DND-41 (cell line): ENCODE measurements around the gene TFR2.

Experiments used
- ATAC-seq: fragments of 200-7000 bp; cut with Tn5 transposase; 3 replicates; pipeline ENCODE4 v1.9.1; 2021; ENCODE audit warnings: low read depth; ENCODE audit not compliant: insufficient read depth
- DNase-seq: peaks from one replicate; pipeline ENCODE4 v3.0.0-alpha.2; 2020
- H2AFZ ChIP-seq: 2 replicates; pipeline ENCODE4 v1.6.0; 2012; ENCODE audit warnings: low read depth, low read length
- H3K27ac ChIP-seq: 2 replicates; pipeline ENCODE4 v1.5.1; 2012; ENCODE audit warnings: low read length, inconsistent platforms
- H3K27me3 ChIP-seq: fragments of 200-600 bp; sonication (generic); 2 replicates; pipeline ENCODE4 v1.6.0; 2012; ENCODE audit warnings: low read length, mild to moderate bottlenecking, inconsistent platforms; ENCODE audit not compliant: insufficient read depth, poor library complexity
- H3K36me3 ChIP-seq: 2 replicates; pipeline ENCODE4 v1.5.1; 2012; ENCODE audit warnings: low read length, inconsistent platforms; ENCODE audit not compliant: insufficient read depth
- H3K4me1 ChIP-seq: 2 replicates; pipeline ENCODE4 v1.5.1; 2012; ENCODE audit warnings: mild to moderate bottlenecking, low read length; ENCODE audit not compliant: insufficient read depth
- H3K4me2 ChIP-seq: 2 replicates; pipeline ENCODE4 v1.6.0; 2012; ENCODE audit warnings: mild to moderate bottlenecking, moderate library complexity, low read length, inconsistent platforms; ENCODE audit not compliant: insufficient read depth
- H3K4me3 ChIP-seq, 2 experiments: fragments of 200-600 bp in 1 of 2; shearing (Covaris generic) in 1 of 2; 2 replicates each; pipeline ENCODE4 v1.5.1; 2012 to 2016; ENCODE audit warnings: inconsistent platforms in 2 of 2, low read length in 2 of 2, mild to moderate bottlenecking in 2 of 2, low read depth in 1 of 2, moderate library complexity in 1 of 2
- H3K79me2 ChIP-seq: 2 replicates; pipeline ENCODE4 v1.6.0; 2012; ENCODE audit warnings: low read length, inconsistent platforms; ENCODE audit not compliant: insufficient read depth
- H3K9ac ChIP-seq: 2 replicates; pipeline ENCODE4 v1.6.0; 2012; ENCODE audit warnings: low read depth, mild to moderate bottlenecking, inconsistent platforms, low read length, moderate library complexity
- H3K9me3 ChIP-seq: 2 replicates; pipeline ENCODE4 v1.5.1; 2012; ENCODE audit warnings: low read length, moderate library complexity, mild to moderate bottlenecking, inconsistent platforms; ENCODE audit not compliant: insufficient read depth, severe bottlenecking
- H4K20me1 ChIP-seq: 2 replicates; pipeline ENCODE4 v1.6.0; 2012; ENCODE audit warnings: low read length; ENCODE audit not compliant: insufficient read depth
- CTCF ChIP-seq: IDR thresholded peaks from 2 replicates; pipeline ENCODE4 v1.5.1; 2012; ENCODE audit warnings: borderline replicate concordance, low read length, moderate library complexity, mild to moderate bottlenecking; ENCODE audit not compliant: poor library complexity, severe bottlenecking; ENCODE audit errors: extremely low read depth
- EZH2 ChIP-seq: IDR thresholded peaks from 3 replicates; pipeline ENCODE4 v1.6.1; 2012; ENCODE audit warnings: borderline replicate concordance, low read depth, mild to moderate bottlenecking, moderate library complexity, low read length, inconsistent platforms; ENCODE audit not compliant: severe bottlenecking

The TFR2 gene

GRCh38 chr7:100600730-100601038 lies 40.7 kb downstream of the TFR2 start:
- no peak overlapping the region for H3K27ac ChIP-seq
- H3K9me3 ChIP-seq, result no peaks in the 10 kb centered on the region
- H2AFZ ChIP-seq, result no peak overlapping the region
- no peak for ATAC-seq
- no peak for DNase-seq
- no peaks in the 10 kb centered on the region for H3K36me3 ChIP-seq
- H3K4me2 ChIP-seq, result no peak overlapping the region
- H4K20me1 ChIP-seq, result no peaks in the 10 kb centered on the region
- no peak for TF ChIP-seq EZH2
- TF ChIP-seq CTCF, result no peak
- no peak overlapping the region for H3K4me3 ChIP-seq
- no peaks in the 10 kb centered on the region for H3K79me2 ChIP-seq
- H3K4me1 ChIP-seq, result peaks cover 30% of the 10 kb centered on the region
- no peaks in the 10 kb centered on the region for H3K27me3 ChIP-seq
- no peak overlapping the region for H3K9ac ChIP-seq

- Histone ChIP-seq H3K9me3 (no peaks in the 10 kb centered on the region), H4K20me1 (no peaks in the 10 kb centered on the region), H3K4me2 (no peak overlapping the region), H3K36me3 (no peaks in the 10 kb centered on the region), H2AFZ (no peak overlapping the region), H3K4me3 (no peak overlapping the region), H3K9ac (no peak overlapping the region), H3K79me2 (no peaks in the 10 kb centered on the region), H3K27me3 (no peaks in the 10 kb centered on the region), H3K4me1 (peaks cover 27% of the 10 kb centered on the region), H3K27ac (no peak overlapping the region)
- TF ChIP-seq CTCF (no peak), EZH2 (no peak)
- DNase-seq (no peak), ATAC-seq (no peak)
Observed at GRCh38 chr7:100599911-100600729, 41.2 kb downstream of the TFR2 start.

- Histone ChIP-seq H3K4me3 (no peak overlapping the region), H3K9ac (no peak overlapping the region), H3K27me3 (no peaks in the 10 kb centered on the region), H3K79me2 (no peaks in the 10 kb centered on the region), H3K9me3 (no peaks in the 10 kb centered on the region), H3K4me1 (peaks cover 12% of the 10 kb centered on the region), H3K27ac (no peak overlapping the region), H2AFZ (no peak overlapping the region; the same call in 1 of the 2 replicates), H3K36me3 (no peaks in the 10 kb centered on the region), H3K4me2 (no peak overlapping the region), H4K20me1 (no peaks in the 10 kb centered on the region)
- TF ChIP-seq EZH2, result no peak
- ATAC-seq (peak; percentile 56; the same call in 2 of the 3 replicates), DNase-seq (no peak)
Observed at GRCh38 chr7:100598425-100598824, 42.9 kb downstream of the TFR2 start.

GRCh38 chr7:100595188-100595587 lies 46.2 kb downstream of the TFR2 start:
- DNase-seq (no peak), ATAC-seq (no peak)
- H3K27ac ChIP-seq, result no peak overlapping the region
- 0 out of 2 replicates have a peak, but pooled peaks cover 3% of the 10 kb centered on the region for H3K4me1 ChIP-seq
- H3K27me3 ChIP-seq, result no peaks in the 10 kb centered on the region
- H4K20me1 ChIP-seq, result no peaks in the 10 kb centered on the region
- no peaks in the 10 kb centered on the region for H3K36me3 ChIP-seq
- no peaks in the 10 kb centered on the region for H3K9me3 ChIP-seq
- H3K4me2 ChIP-seq, result no peak overlapping the region
- no peak for TF ChIP-seq EZH2
- TF ChIP-seq CTCF, result no peak
- no peaks in the 10 kb centered on the region for H3K79me2 ChIP-seq
- H3K4me3 ChIP-seq, result no peak overlapping the region
- no peak overlapping the region for H3K9ac ChIP-seq
- H2AFZ ChIP-seq, result no peak overlapping the region
